Uterus (tissue), 4 donors: ENCODE results near the gene PNLIPRP3. TPM values are rescaled to one million over a fixed set of nuclear protein-coding genes. Genes with fewer than 3 reads are reported as not detected.

Experiments
- DNase-seq, 2 donors: peaks; one replicate each; pipeline ENCODE4 v3.0.0-alpha.2; 2019 to 2020
- H3K27ac ChIP-seq, 2 donors: fragments of 200-600 bp; sonication (generic); 1 replicate in 1 of 2; 2 replicates in 1 of 2; pipeline ENCODE4 v1.5.1; 2016 to 2018
- H3K27me3 ChIP-seq, 2 donors: fragments of 200-600 bp; sonication (generic); one replicate each; pipeline ENCODE4 v1.5.1; 2018 to 2019; ENCODE audit warnings: control low read depth in 1 of 2
- H3K36me3 ChIP-seq, 2 donors: fragments of 200-600 bp; sonication (generic); one replicate each; pipeline ENCODE4 v1.5.1; 2019; ENCODE audit warnings: control low read depth in 1 of 2
- H3K4me1 ChIP-seq, 2 donors: fragments of 200-600 bp; sonication (generic); one replicate each; pipeline ENCODE4 v1.5.1; 2018 to 2019; ENCODE audit warnings: control low read depth in 1 of 2
- H3K4me3 ChIP-seq, 2 donors: fragments of 200-600 bp; sonication (generic); 1 replicate in 1 of 2; 2 replicates in 1 of 2; pipeline ENCODE4 v1.5.1; 2018 to 2019; ENCODE audit warnings: mild to moderate bottlenecking in 1 of 2
- H3K9me3 ChIP-seq, 2 donors: fragments of 200-600 bp; sonication (generic); one replicate each; pipeline ENCODE4 v1.5.1; 2019; ENCODE audit warnings: control low read depth in 1 of 2
- POLR2A ChIP-seq, 2 donors: fragments of 450-650 bp; IDR thresholded peaks; one replicate each; pipeline ENCODE4 v1.6.1; 2016; ENCODE audit warnings: antibody characterized with exemption in 2 of 2, mild to moderate bottlenecking in 1 of 2, moderate library complexity in 1 of 2
- intact Hi-C: fragments of 100-400 bp; cut with DNase I; formaldehyde crosslinking; loops from one replicate; pipeline ENCODE4 v1.15.1; 2023; ENCODE audit warnings: low total_unique reads
- total RNA-seq, 4 donors: library from RNA; depleted of rRNA in 3 of 4; stranded (reverse); fragments of >200 nt in 3 of 4; gene quantifications; one replicate each; pipeline versions ENCODE4 v1.1.0 to v1.2.4, GENCODE V29; 2014 to 2023
- TF ChIP-seq, protein P1 (sequence below), 4 experiments: fragments of 200-600 bp in 2 of 4; fragments of 450-650 bp in 2 of 4; sonication (generic) in 2 of 4; IDR thresholded peaks; one replicate each; pipeline ENCODE4 v1.5.1; 2016 to 2019; ENCODE audit warnings: antibody characterized with exemption in 4 of 4, mild to moderate bottlenecking in 2 of 4, moderate library complexity in 1 of 4
- donor health status: DM: yes; HTN: yes; CAD: no.

Gene PNLIPRP3
- total RNA-seq, 4 donors from 2014 or later, result 0.07 TPM; not detected in 3

DNA sequence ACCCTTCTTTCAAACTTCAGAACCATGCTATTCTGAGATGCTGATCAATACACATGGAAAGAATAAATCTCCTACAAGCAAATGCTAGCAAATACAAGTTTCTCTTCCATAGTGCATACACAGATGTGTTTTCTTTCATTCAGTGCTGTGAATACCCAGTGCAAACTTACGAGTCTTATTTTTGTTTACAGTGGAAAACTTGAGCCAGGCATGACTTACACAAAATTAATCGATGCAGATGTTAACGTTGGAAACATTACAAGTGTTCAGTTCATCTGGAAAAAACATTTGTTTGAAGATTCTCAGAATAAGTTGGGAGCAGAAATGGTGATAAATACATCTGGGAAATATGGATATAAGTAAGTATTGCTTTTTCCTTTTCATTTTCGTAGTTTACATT, 48.8 kb downstream of the PNLIPRP3 start:
- Histone ChIP-seq H3K9me3 (no peaks in the 10 kb centered on the region), H3K27ac (no peak overlapping the region), H3K4me1 (no peaks in the 10 kb centered on the region), H3K36me3 (no peaks in the 10 kb centered on the region), H3K27me3 (no peaks in the 10 kb centered on the region), H3K4me3 (no peak overlapping the region)
- intact Hi-C loops, result no loop called here
- TF ChIP-seq POLR2A (IDR thresholded peaks at IDR 0.05), result no peak
- TF ChIP-seq, protein P1, sequence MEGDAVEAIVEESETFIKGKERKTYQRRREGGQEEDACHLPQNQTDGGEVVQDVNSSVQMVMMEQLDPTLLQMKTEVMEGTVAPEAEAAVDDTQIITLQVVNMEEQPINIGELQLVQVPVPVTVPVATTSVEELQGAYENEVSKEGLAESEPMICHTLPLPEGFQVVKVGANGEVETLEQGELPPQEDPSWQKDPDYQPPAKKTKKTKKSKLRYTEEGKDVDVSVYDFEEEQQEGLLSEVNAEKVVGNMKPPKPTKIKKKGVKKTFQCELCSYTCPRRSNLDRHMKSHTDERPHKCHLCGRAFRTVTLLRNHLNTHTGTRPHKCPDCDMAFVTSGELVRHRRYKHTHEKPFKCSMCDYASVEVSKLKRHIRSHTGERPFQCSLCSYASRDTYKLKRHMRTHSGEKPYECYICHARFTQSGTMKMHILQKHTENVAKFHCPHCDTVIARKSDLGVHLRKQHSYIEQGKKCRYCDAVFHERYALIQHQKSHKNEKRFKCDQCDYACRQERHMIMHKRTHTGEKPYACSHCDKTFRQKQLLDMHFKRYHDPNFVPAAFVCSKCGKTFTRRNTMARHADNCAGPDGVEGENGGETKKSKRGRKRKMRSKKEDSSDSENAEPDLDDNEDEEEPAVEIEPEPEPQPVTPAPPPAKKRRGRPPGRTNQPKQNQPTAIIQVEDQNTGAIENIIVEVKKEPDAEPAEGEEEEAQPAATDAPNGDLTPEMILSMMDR (IDR thresholded peaks at IDR 0.05), result no peak
- no peak for DNase-seq

DNA sequence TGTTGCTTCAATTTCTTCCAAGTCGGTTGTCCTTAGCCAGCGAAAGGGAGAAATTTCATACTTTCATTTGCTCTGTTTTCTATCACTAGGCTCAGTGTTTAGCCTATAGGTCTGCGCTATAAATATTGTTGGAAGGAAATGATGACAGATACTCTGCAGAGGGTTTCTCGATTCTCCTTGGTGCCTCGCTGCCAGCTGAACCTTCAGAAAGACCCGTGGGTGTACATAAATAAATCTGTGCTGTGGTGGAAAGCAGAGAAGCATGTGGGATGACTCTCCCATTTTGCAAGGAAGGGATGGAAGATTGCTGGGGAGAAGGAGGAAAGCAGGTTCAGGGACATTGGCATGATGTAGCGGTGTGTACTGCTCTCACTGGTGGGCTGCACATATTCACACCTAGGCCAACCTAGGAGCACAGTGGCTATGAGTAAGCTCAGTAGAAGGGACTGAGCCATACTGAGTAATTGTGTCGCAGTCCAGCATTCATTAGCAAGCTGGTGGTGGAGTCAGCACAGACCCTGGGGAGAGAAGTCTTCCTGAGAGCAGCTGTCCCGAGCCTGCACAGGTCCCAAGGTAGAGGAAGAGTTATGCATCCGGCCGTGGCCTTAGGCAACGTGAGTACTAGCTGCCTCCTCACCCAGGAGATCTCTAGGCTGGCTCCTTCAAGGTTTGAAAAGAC, 50.5 kb downstream of the PNLIPRP3 start:
- H3K27me3 ChIP-seq, result no peaks in the 10 kb centered on the region
- TF ChIP-seq, protein P1 (IDR thresholded peaks at IDR 0.05), result no peak
- no peak for TF ChIP-seq POLR2A (IDR thresholded peaks at IDR 0.05)
- no peak overlapping the region for H3K27ac ChIP-seq
- H3K9me3 ChIP-seq, result no peaks in the 10 kb centered on the region
- no peaks in the 10 kb centered on the region for H3K4me1 ChIP-seq
- intact Hi-C loops, result no loop called here
- no peak overlapping the region for H3K4me3 ChIP-seq
- no peaks in the 10 kb centered on the region for H3K36me3 ChIP-seq
- DNase-seq, result no peak

DNA sequence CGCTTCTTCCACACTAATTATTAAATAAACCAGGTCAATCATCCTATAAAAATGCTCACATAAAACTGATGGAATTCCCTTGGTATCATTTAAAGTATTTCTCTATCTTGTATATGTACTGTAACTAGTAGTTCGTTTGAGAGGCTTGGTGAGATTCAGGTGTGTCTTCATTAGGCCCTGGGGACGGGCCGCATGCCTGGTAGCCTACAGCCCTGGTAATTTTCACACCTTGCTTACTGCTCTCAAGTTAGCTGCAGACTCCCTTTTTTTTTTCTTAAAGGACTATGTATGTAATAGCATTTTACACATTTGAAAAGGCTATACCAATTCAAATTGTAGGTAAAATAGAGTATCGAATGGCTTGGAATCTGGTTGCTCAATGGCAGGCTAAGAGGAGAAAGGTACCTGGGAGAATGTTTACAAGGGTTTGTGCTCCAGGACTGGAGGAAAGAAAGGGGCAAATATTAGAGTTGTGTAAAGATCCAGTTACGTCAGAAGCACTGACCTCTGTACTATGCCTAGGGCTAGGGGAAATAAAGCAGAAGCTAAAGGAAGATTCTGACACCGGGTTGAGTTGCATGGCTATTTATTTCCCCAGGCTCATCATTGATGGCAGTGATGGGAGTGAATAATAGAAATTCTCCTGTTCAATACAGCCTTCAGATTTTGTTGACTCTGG, 59.3 kb downstream of the PNLIPRP3 start:
- Histone ChIP-seq H3K4me1 (no peaks in the 10 kb centered on the region), H3K27me3 (no peaks in the 10 kb centered on the region), H3K4me3 (no peak overlapping the region), H3K36me3 (no peaks in the 10 kb centered on the region), H3K27ac (no peak overlapping the region), H3K9me3 (no peaks in the 10 kb centered on the region)
- intact Hi-C loops, result no loop called here
- TF ChIP-seq POLR2A (IDR thresholded peaks at IDR 0.05), result no peak
- TF ChIP-seq, protein P1 (IDR thresholded peaks at IDR 0.05), result no peak
- DNase-seq, result no peak

DNA sequence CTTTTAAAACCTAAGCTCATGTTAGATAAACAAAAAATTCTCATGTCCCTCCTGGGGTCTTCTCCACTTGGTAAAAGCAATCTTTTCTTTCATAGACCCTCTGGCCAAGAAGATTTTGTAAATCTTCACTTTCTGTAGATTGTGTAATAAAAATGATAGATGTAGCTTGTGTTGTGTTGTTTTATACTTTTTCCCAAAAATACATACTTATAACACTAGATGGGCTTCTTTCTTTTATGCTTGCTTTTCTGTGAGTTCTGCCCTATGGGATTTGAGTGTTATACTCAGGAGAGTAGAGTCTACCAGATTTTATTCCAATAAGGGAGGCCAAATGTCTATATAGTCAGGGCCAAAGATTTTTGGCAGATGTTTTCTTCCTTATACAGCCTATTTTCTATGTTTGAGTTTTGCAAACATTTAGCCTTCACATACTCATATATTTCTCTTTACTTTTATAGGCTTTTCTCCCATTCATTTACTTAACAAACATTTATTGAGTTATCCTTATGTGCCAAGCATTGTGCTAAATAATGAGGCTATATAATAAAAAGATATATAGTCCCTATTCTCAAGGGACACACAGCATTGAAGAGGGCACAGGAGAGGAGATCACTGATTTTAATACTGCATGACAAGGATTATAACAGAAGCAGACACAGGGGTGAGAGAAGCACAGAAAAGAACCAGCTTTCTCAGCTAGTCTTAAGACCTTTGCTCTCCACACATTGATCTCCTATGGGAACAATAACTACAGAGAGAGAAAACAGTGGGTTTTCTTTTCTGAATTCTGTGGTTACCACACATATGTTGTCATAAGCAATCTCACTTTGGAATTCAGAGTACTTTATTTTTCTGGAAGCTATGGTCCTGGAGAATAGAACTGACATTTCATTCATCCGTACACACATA, 60.1 kb downstream of the PNLIPRP3 start:
- no peaks in the 10 kb centered on the region for H3K36me3 ChIP-seq
- intact Hi-C loops, result no loop called here
- H3K27ac ChIP-seq, result no peak overlapping the region
- H3K9me3 ChIP-seq, result no peaks in the 10 kb centered on the region
- no peaks in the 10 kb centered on the region for H3K27me3 ChIP-seq
- no peaks in the 10 kb centered on the region for H3K4me1 ChIP-seq
- H3K4me3 ChIP-seq, result no peak overlapping the region
- TF ChIP-seq, protein P1 (IDR thresholded peaks at IDR 0.05), result no peak
- no peak for TF ChIP-seq POLR2A (IDR thresholded peaks at IDR 0.05)
- no peak for DNase-seq
